K562 (cell line): ENCODE data around the gene VEGFB. TPM values are rescaled to one million over a fixed set of nuclear protein-coding genes. Genes with fewer than 3 reads are reported as not detected.

Experiments used
- ARID3A ChIP-seq: IDR thresholded peaks from 2 replicates; pipeline ENCODE4 v1.6.1; 2012; ENCODE audit warnings: low read depth, low read length, improper control_type of control experiment, borderline replicate concordance
- ETS1 ChIP-seq: conservative IDR thresholded peaks from 2 replicates; pipeline ENCODE4 v1.6.1; 2011; ENCODE audit warnings: low read depth, mild to moderate bottlenecking, low read length; ENCODE audit not compliant: control insufficient read depth
- FUS ChIP-seq: fragments of 200-400 bp; formaldehyde crosslinking; optimal IDR thresholded peaks from 2 replicates; pipeline ENCODE3; 2017; ENCODE audit warnings: low read depth, low read length
- GTF2F1 ChIP-seq: IDR thresholded peaks from 2 replicates; pipeline ENCODE4 v1.6.1; 2011; ENCODE audit warnings: low read depth, low read length, improper control_type of control experiment
- GTF3C2 ChIP-seq: IDR thresholded peaks from 3 replicates; pipeline ENCODE4 v1.6.1; 2011; ENCODE audit warnings: borderline replicate concordance, mild to moderate bottlenecking, moderate library complexity; ENCODE audit not compliant: insufficient read length; ENCODE audit errors: extremely low read depth
- KDM4B ChIP-seq, 2 experiments: fragments of 450-650 bp in 1 of 2; sonication (generic) in 1 of 2; IDR thresholded peaks; 2 replicates each; pipeline ENCODE4 v1.6.1; 2016 to 2017; ENCODE audit warnings: borderline replicate concordance in 2 of 2, antibody characterized with exemption in 1 of 2, low read depth in 1 of 2, mild to moderate bottlenecking in 1 of 2
- MYNN ChIP-seq, 2 experiments: sonication (generic); formaldehyde crosslinking in 1 of 2; IDR thresholded peaks; 2 replicates each; pipeline versions ENCODE4 v1.5.0 to v1.6.1; 2016 to 2020; ENCODE audit warnings: antibody characterized with exemption in 1 of 2, missing genetic modification reagents in 1 of 2
- NUFIP1 ChIP-seq: fragments of 450-650 bp; IDR thresholded peaks from 2 replicates; pipeline ENCODE4 v1.6.1; 2018; ENCODE audit not compliant: partially characterized antibody
- RBM22 ChIP-seq: fragments of 200-400 bp; formaldehyde crosslinking; IDR thresholded peaks from 2 replicates; pipeline ENCODE4 v1.6.1; 2018; ENCODE audit warnings: low read length, low read depth; ENCODE audit not compliant: poor library complexity, severe bottlenecking
- TAF9B ChIP-seq: fragments of 450-650 bp; IDR thresholded peaks from 2 replicates; pipeline ENCODE4 v1.6.1; 2018; ENCODE audit warnings: mild to moderate bottlenecking; ENCODE audit not compliant: partially characterized antibody
- TCF7 ChIP-seq: sonication (generic); IDR thresholded peaks from 2 replicates; pipeline ENCODE4 v1.6.1; 2016; ENCODE audit warnings: antibody characterized with exemption, borderline replicate concordance
- TRIM25 ChIP-seq: fragments of 450-650 bp; IDR thresholded peaks from 2 replicates; pipeline ENCODE4 v1.7.0; 2016; ENCODE audit warnings: borderline replicate concordance
- ZBTB8A ChIP-seq: fragments of 450-650 bp; IDR thresholded peaks from 2 replicates; pipeline ENCODE4 v1.6.1; 2018; ENCODE audit warnings: mild to moderate bottlenecking, moderate library complexity; ENCODE audit not compliant: partially characterized antibody
- ZFP1 ChIP-seq: fragments of 450-650 bp; formaldehyde crosslinking; IDR thresholded peaks from 2 replicates; pipeline ENCODE4 v1.4.0; 2020; ENCODE audit warnings: mild to moderate bottlenecking, mixed read lengths
- ZNF134 ChIP-seq: fragments of 250-450 bp; sonication (Bioruptor Pico); conservative IDR thresholded peaks from 2 replicates; pipeline ENCODE4 v1.4.0; 2020
- ZNF263 ChIP-seq: sonication (generic); formaldehyde crosslinking; IDR thresholded peaks from 2 replicates; pipeline ENCODE4 v1.8.0; 2022; ENCODE audit warnings: mild to moderate bottlenecking, missing genetic modification reagents, borderline replicate concordance
- ZNF384 ChIP-seq: IDR thresholded peaks from 2 replicates; pipeline ENCODE4 v1.6.1; 2012; ENCODE audit warnings: low read depth, low read length, improper control_type of control experiment
- ZNF444 ChIP-seq: fragments of 250-450 bp; sonication (Bioruptor Pico); IDR thresholded peaks from 2 replicates; pipeline ENCODE4 v1.4.0; 2020; ENCODE audit warnings: mild to moderate bottlenecking, moderate library complexity
- ZNF57 ChIP-seq: fragments of 450-650 bp; formaldehyde crosslinking; IDR thresholded peaks from 2 replicates; pipeline ENCODE4 v1.4.0; 2020; ENCODE audit warnings: mild to moderate bottlenecking, moderate library complexity
- ZNF695 ChIP-seq: fragments of 450-650 bp; formaldehyde crosslinking; IDR thresholded peaks from 2 replicates; pipeline ENCODE4 v1.4.0; 2020; ENCODE audit warnings: mild to moderate bottlenecking, moderate library complexity
- polyA plus RNA-seq, 8 experiments: library from polyadenylated mRNA; depleted of rRNA in 4 of 8; stranded (reverse) in 5 of 8; unstranded in 3 of 8; fragments of >200 nt; fragmentation: Nextera tagmentation in 2 of 8; fragmentation: Illumina TruSeq in 1 of 8; extraction: Ambion mirVana in 2 of 8; extraction: Trizol in 1 of 8; gene quantifications; 2 replicates each; pipeline versions ENCODE4 v1.2.1 to v1.2.3, GENCODE V29; 2011 to 2014; ENCODE audit warnings: inconsistent platforms in 1 of 8, missing spikeins in 1 of 8
- total RNA-seq, 7 experiments: library from RNA; depleted of rRNA in 6 of 7; stranded (reverse); fragments of >200 nt in 6 of 7; fragmentation: Illumina TruSeq in 2 of 7; extraction: Trizol in 2 of 7; gene quantifications; 2 replicates each; pipeline versions ENCODE4 v1.2.1 to v1.2.3, GENCODE V29; 2011 to 2021; ENCODE audit warnings: low replicate concordance in 1 of 7

Gene VEGFB
- total and polyA plus RNA-seq, 9 of the 15 experiments (the other 6 are each of a cell fraction or from before 2014, with no cell fraction given): 11.0 to 83.4 (median 25.7) TPM

- peak; percentile 98 for TF ChIP-seq ZNF384
- TF ChIP-seq ZNF57 (CRISPR knock-in tag): no peak
- TF ChIP-seq ZNF263 (CRISPR knock-in tag): peak; percentile 52; the same call in 1 of the 2 replicates
- no peak for TF ChIP-seq GTF3C2
- no peak for TF ChIP-seq ZBTB8A
- TF ChIP-seq ZFP1: no peak
- no peak for TF ChIP-seq TAF9B
- TF ChIP-seq ARID3A: no peak
- TF ChIP-seq GTF2F1: no peak
- TF ChIP-seq MYNN (IDR thresholded peaks at IDR 0.05): peak; percentile 68
- TF ChIP-seq MYNN (CRISPR knock-in tag; IDR thresholded peaks at IDR 0.05): no peak
- no peak for TF ChIP-seq KDM4B (IDR thresholded peaks at IDR 0.05; ENCODE audit: borderline replicate concordance in 2 of 2, low read depth in 1 of 2)
- TF ChIP-seq FUS: no peak
- TF ChIP-seq TRIM25: no peak
- no peak for TF ChIP-seq ZNF695 (CRISPR knock-in tag)
- TF ChIP-seq ZNF444 (CRISPR knock-in tag): no peak
- no peak for TF ChIP-seq NUFIP1
- no peak for TF ChIP-seq ZNF134 (CRISPR knock-in tag)
- TF ChIP-seq RBM22: no peak
- no peak for TF ChIP-seq TCF7
- TF ChIP-seq ETS1: 0 out of 2 replicates have a peak, but pooled peaks have one; percentile 22
These were observed 4.0 kb upstream of the VEGFB start, which contains the start of gene DNAJC4 (continued) for GRCh38 chr11:64230171-64230984.
